Stomach (tissue), 4 donors: ENCODE data around the gene CRIP2.

Experiments
- CTCF ChIP-seq, 7 experiments: fragments of 450-650 bp in 4 of 7; fragments of 200-600 bp in 3 of 7; sonication (generic) in 3 of 7; IDR thresholded peaks; one replicate each; pipeline ENCODE4 v1.5.1; 2016 to 2019; ENCODE audit warnings: antibody characterized with exemption in 7 of 7, control low read depth in 2 of 7, mild to moderate bottlenecking in 1 of 7
- EP300 ChIP-seq: sonication (generic); formaldehyde crosslinking; IDR thresholded peaks from one replicate; pipeline ENCODE4 v1.6.1; 2017; ENCODE audit warnings: antibody characterized with exemption
- POLR2A ChIP-seq, 4 donors: fragments of 450-650 bp; IDR thresholded peaks; one replicate each; pipeline ENCODE4 v1.6.1; 2016; ENCODE audit warnings: antibody characterized with exemption in 4 of 4, control low read depth in 2 of 4, mild to moderate bottlenecking in 1 of 4, moderate library complexity in 1 of 4
- POLR2AphosphoS5 ChIP-seq, 3 donors: sonication (generic); formaldehyde crosslinking; IDR thresholded peaks; one replicate each; pipeline ENCODE4 v1.6.1; 2016; ENCODE audit warnings: antibody characterized with exemption in 3 of 3

GRCh38 chr14:105482486-105483110 lies 8.0 kb downstream of the CRIP2 start:
- TF ChIP-seq POLR2A (IDR thresholded peaks at IDR 0.05) (no peak), POLR2AphosphoS5 (IDR thresholded peaks at IDR 0.05) (no peak), CTCF (IDR thresholded peaks at IDR 0.05) (no peak), EP300 (no peak)
